NCI-H146 treated with DMSO at 0.1 percent for 48 hours (cell line): ENCODE data around the gene BAG3.
"Not testable (repeated sequence)": the region's sequence is repeated elsewhere in the genome, so short reads cannot be mapped to it uniquely, and the experiment has no call there.

Source experiments
- DNase-seq: peaks from one replicate; lab custom pipeline; 2025; ENCODE audit not compliant: unreplicated experiment; lab: John Stamatoyannopoulos, UW

Gene BAG3

DNA sequence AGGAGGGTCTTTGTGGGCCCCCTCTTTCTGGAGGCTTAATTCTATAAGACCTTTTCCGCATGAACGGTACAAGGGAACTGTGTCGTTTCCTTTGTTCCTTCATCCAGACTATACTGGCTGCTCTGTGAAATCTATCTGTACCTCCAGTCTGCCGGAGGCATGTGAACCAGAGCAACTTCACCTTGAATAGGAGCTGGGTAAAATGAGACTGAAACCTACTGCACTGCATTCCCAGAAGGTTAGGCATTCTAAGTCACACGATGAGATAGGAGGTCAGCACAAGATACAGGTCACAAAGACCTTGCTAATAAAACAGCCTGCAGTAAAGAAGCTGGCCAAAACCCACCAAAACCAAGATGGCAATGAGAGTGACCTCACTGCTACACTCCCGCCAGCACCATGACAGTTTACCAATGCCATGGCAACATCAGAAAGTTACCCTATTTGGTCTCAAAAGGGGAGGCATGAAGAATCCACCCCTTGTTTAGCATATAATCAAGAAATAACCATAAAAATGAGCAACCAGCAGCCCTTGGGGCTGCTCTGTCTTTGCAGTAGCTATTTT is 37.9 kb downstream of the BAG3 start:
- no peak for DNase-seq

DNA sequence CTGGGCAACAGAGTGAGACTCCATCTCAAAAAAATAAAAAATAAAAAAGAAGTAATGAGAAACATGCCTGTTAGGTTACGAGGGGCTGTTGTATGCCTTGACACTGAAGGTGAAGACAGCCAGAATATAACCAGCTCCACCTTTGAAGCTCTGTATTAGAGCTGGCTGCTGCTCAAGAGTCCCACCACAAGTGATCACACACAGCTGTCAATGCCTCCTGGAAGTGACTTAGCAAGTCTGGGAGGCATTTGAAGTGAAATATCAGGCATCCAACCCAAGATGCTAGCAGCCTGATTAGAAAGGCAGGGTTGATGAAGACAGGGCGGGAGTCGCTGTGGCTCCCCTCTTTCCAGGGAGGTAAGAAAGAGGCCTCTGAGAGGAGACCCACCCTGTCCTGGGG is 40.5 kb downstream of the BAG3 start:
- no peak for DNase-seq

DNA sequence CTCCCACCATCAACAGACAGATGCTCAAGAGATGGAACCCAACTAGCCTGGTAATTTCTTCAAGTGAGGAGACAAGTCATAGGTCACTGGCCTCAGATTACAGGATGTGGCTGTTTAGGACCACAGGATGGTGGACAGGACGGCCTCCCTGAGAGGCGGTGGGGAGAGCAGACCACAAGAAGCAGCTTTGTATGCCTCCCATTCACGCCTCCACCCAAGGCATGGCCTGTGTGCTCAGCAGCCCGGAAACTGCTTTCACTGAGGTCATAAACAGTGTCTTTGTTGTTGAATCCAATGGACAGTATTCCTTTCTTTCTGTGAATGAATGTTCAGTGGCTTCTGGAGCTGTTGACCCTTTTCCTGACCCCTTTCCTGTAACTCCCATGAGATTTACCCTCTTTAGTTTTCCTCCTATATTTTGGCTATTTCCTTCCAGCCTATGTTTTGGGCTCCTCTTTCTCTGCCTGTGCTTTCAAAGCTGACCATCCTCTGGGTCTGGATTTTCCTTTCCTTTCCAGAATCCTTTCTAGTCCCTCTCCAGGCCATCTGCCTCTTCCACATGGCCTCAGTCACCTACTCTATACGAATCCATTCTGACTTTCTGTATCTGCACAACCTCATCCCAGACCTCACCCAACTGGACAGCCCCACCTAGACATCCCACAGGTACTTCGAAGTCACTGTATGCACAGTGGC is 42.2 kb downstream of the BAG3 start:
- DNase-seq = no peak

DNA sequence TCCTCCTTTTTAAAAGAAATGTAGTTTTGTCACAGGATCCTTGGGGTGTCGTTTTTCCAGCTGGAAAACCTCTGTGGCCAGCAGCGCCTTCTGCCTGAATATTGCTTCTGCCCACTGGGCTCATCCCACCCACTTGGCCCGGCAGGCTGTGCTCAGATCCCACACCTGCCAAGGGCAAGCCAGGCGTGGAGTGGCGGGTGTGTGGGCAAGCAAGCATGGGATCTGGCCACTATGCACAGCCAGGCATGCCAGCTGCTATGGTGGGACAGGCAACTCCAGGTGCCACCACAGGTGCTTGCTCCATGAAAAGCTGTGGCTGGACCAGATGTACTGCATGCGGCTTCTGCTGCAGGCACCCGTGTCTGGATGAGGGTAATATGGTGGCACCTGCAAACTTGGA is 43.4 kb downstream of the BAG3 start:
- DNase-seq = no peak

DNA sequence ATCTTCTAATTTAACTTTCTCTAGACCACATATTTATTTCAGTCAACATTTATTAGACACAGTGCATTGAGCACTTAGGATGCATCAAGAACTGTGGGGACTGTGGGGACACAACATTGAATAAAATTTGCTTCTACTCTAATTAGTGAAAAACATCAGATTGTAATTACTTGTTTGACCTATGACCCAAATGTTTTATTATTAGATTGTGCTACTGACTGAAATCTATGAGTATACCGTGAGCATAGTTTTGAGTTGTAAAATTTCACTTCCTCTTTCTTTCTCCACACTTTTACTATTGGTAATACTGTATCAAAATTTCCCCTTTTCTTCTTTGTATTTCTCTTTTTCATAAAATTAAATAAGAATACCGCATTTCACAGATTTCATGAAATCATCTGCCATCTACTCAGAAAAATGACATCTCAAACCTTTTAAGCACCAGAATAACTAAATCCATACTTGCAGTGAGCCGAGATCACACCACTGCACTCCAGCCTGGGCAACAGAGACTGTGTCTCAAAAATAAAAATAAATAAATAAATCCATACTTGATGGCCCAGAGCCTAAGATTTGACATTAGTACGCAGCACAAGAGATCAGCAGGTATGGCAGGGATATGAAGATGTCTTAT is 49.3 kb downstream of the BAG3 start:
- no peak for DNase-seq

DNA sequence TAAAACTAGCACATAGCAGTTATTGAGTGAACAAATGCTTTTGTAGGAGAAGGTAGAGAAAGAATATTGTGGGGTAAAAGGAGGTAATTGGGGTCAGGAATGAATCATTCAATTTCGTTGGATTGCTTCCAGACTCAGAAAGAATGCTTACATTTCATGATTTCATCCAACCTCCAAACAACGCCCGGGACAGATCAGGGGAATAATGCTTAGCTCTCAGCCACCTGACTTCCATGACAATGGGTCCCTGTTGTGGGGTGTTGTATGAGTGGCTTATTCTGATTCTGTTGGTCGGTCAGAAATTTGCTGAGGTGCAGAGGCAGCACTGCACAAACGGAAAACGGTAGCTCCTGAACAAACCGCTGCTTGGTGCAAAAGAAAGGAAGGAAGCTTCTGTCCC is 50.7 kb downstream of the BAG3 start:
- DNase-seq = no peak

DNA sequence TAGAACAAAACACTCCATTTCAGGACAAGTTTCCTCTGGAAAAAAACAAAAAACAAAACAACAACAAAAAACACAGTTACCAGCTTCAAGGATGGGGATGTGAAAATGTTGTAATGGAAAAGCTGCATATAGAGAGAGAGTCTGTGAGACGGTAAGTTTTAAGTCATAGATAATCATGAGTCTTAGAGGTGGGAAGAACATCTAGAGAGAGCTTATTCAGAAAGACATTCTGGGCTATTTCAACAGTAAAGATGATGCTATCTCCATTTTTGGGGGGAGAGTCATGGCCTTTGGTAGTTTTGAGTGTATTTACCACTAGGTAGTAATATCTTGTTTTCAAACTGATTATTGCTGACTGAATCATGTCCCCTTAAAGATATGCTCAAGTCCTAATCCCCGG is 51.4 kb downstream of the BAG3 start:
- DNase-seq = no peak

DNA sequence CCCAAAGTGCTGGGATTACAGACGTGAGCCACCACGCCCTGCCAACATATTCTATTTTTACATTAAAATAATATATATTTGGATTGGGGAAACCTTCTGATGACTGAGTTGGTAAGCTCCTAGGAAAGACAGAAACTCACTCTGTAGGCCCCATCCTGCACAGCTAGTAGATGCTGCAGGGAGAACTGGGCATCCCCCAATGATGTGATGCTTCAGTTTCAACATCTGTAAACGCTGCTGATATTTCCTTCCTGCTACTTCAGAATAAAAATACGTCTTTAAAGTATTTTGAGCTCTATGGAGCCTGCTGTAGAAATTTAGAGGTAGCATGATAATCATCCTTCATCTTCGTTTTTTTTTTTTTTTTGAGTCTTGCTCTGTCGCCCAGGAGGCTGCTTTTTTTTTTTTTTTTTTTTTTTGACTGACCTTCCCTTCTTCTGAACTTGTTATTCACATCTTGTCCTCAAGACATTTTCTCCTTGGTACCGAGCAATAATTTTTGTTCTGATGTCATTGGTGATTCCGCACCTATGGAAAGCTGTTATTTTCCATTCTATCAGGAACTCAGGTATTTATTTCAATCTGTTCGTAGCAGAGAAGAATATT is 52.8 kb downstream of the BAG3 start:
- no peak for DNase-seq

DNA sequence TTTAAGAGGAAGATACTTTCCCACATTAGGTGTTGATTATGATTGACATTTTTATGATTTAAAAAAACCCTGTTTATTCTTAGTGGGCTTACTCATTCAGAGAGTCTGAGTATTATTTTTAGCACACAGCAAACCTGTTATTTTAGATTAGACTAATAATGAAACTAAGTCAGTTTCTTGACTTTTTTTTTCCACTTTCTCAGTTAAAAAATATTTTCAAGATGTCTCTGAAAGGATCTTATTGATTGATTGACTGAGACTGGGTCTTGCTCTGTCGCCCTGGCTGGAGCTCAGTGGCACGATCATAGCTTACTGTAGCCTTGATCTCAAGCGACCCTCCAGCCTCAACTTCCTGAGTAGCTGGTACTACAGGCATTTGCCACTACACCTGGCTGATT is 54.3 kb downstream of the BAG3 start:
- no peak for DNase-seq

DNA sequence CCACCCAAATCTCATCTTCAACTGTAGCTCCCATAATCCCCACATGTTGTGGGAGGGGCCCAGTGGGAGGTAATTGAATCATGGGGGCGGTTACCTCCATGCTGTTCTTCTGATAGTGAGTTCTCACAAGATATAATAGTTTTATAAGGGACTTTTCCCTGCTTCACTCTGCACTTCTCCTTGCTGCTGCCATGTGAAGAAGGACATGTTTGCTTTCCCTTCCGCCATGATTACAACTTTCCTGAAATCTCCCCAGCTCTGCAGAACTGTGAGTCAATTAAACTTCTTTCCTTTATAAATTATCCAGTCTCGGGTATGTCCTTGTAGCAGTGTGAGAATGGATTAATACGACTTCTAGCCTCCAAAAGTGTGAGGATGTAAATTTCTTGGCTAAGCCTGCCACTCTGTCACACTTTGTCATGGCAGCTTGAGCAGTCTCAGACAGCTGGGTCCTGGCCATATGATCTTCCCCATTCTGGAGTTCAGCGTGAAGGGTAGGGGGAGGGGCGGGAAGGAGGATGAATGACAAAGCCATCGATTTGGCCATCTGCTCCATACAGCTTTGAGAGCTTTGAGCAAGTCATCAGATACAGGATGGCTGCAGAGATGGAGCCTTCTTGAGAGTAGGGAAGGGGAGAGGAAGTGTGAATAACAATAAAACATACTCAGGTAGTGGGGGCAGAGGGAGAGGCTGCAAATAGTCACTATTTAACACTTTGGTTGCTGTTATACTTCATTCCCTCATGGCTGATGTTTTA is 55.5 kb downstream of the BAG3 start:
- no peak for DNase-seq

DNA sequence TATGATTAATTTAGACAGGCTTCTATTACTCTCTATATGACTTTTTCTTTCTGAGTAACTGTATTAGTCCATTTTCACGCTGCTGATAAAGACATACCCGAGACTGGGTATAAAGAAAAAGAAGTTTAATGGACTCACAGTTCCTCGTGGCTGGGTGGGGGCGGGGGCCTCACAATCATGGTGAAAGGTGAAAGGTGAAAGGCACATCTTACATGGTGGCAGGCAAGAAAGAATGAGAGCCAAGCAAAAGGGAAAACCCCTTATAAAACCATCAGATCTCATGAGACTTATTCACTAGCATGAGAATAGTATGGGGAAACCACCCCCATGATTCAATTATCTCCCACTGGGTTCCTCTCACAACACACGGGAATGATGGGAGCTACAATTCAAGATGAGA is 56.2 kb downstream of the BAG3 start:
- DNase-seq = not testable (repeated sequence)

DNA sequence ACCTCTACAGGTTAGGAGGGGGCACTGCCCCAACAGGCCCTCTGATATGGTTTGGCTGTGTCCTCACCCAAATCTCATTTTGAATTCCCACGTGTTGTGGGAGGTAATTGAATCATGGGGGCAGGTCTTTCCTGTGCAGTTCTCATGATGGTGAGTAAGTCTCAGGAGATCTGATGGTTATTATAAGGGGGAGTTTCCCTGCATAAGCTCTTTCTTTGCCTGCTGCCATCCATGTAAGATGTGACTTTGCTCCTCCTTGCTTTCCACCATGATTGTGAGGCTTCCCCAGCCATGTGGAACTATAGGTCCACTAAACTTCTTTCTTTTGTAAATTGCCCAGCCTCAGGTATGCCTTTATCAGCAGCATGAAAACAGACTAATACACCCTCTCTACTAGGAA is 59.8 kb downstream of the BAG3 start:
- not testable (repeated sequence) for DNase-seq

DNA sequence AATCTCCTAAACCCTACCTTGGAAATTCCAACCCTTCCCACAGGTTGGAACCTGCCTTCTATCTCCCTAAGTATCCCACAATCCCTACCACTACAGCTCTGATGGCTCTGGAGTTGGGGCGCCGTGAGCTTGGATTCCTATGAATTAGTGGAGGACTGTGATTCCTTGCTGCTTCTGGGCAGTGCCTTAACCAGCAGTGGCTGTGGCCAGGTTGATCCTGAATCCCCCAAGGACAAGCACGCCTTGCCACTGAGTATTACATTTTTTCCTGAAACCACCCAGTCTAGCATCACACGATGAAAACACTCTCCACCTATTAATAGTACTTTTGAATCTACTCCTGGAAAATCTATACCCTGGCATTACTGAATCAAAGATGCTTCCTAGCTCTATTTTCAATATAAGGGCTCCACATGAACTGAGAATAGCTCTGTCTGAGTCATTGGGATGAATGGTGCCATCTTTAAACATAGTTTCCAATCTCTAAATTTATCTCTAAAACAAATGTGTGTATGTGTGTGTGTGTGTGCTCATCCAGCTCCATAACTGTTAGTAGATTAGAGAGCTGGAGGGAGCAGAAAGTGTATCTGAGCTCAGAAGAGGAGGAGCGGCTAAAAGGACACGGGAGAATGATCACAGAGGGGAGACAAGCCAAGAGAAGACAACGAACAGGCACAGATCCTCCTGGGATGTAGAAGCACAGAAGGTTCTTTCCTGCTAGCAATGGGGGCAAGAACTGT is 62.7 kb downstream of the BAG3 start:
- no peak for DNase-seq

DNA sequence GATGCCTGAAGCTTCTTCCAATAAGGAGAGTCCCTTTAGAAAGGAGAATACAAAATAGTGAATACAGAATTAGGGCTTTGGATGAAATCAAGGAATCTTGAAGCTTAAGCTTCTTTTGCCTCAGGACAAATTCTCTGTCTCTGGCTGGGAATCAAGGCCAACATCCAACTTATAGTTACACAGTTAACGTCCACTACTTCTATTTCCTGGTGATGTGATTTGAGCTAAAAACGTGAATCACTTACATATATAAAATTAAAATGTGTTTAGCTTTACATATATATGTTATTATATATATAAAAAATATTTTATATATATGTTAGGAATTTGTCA is 63.3 kb downstream of the BAG3 start:
- no peak for DNase-seq

DNA sequence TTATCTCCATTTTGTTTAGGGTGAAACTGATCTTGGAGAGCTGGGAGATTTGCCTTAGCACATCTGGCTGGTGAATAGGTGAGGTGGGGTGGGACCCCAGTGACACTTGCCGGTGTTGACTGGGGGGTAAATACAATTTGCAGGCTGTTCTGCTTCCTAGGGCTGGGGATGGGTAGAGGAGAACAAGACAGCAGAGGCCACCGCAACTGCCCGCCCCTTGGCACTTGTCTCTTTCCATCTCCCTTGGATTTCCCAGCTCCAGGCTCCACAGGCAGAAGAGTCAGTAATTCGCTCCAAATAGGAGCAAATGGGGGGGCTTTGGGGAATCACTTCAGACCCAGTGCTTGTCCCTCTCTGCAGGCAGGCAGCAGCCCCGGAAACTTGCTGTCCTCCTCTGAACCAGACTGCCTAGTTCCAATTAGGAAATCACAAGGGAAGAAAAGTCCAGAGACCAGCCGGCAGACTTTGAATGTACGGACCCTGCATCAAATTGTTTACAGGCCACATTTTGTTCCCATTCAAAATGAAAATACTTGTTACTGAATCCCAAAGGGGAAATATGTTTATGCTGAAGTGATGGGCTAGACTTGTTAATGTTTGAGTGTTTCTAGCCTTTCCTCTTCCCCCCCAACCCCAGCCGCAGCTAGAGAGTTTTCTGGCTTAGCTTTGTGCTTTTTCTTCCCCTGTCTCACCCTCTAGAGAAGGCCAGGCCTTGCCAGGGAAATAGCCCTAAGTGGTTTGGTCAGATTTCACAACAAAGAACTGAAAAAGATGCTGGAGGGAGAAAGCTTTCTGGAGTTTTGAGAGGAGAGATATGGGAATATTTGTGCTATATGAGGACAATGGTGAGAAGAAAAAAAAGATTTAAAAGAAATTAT is 64.7 kb downstream of the BAG3 start:
- no peak for DNase-seq

DNA sequence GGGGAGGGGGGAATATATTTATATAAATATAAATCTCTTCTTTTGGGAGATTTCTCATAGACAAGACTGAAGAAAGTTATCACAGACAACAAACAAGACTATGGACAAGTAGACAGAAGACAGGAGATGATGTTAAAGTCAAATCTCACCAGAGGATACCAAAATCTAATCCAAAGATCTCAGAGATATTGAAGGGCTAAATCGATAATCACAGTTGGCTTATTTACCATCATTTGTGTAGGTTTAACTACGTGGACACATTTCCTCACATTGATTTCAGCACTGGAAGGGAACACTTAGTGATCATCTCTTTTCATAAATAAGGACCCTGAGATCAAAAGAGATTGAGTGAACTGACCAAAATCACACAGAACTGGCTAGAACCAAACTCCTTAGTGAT is 72.0 kb downstream of the BAG3 start:
- no peak for DNase-seq

DNA sequence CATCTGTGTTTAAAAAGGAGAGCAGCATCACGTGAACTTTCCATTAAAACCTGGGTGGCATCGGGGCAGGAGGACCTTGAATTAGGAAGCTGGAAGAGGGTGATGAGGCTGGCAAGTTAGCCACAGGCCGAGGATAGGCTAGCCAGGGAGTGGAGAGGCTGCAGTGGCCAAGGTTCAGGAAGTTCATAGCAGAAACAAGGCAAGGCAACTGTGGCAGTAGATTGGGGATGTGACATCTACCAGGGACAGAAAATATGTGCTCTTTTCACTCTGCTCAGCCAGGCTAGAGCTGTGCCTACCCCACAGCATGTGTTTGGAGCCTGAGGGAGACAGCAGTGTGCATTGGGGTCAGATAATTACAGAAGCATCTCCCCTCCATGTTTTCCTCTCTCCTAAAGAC is 72.4 kb downstream of the BAG3 start:
- DNase-seq = no peak

DNA sequence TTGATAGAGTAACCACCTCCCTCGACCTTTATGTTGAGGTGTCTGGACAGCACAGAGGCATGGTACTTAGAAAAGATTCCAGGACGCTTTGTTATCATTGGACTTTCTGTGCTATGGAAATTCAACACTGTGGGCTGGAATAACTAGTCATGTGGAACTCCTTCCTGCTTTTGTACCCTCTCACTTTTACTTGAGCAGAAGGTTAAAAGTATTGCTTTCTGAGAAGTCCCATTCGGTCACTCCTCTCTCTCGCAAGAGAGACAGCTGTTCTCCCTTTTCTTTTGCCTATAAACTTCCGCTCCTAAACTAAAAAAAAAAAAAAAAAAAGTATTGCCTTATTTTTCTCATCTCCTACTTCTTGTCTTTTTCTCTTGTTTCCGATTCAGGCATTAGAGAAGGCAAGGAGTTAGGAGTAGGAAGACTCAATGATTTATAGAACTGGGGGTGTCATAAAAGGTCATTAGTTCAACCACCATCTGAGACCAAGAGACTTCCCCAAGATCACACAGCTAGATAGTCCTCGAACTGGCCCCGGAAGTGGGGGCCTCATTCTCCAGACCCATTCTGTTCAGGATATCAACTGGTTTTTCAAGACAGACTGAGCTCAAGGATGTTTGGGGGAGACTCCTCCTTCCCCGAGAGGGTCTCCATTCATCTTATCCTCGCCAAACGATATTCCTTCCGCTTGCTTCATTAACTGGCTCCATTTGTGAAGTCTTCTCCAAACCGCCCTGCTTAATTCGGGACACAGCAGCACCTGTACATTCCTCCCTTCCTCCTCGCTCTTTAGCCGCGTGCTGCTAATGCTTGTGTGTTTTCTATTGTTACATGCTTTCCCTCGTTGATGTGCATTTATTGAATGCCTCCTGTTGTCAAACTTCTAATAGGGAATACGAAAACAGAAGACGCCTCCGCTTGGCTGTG is 73.7 kb downstream of the BAG3 start:
- peak; percentile 35 for DNase-seq

DNA sequence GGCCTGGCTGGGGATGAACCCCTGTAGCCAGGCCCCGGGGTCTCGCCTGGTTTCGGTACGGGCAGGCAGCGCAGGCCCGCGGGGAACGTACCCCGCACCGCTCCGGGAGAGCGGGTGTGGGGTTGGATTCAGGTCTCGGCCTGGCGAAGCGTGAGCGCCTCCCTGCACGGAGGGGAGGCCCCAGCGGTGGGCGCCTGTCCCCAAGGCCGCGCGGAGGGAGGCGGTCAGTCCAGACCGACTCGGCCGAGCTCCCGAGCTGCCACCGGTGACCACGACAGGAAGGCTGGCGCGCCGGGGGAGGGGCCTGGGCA is 74.3 kb downstream of the BAG3 start:
- DNase-seq = no peak
